GM23338 (cell line): ENCODE measurements around the gene FMN2.

Experiments used
- CTCF ChIP-seq, 2 experiments: fragments of 200-600 bp in 1 of 2; sonication (generic) in 1 of 2; conservative IDR thresholded peaks; 2 replicates each; pipeline versions ENCODE4 v1.5.1 to v1.6.1; 2016 to 2017; ENCODE audit warnings: antibody characterized with exemption in 2 of 2, low read depth in 2 of 2, mild to moderate bottlenecking in 2 of 2, moderate library complexity in 1 of 2
- EZH2 ChIP-seq: fragments of 200-600 bp; sonication (generic); IDR thresholded peaks from one replicate; pipeline ENCODE4 v1.8.0; 2017; ENCODE audit warnings: antibody characterized with exemption, mild to moderate bottlenecking, low read depth; ENCODE audit not compliant: unreplicated experiment
- EZH2phosphoT487 ChIP-seq: fragments of 200-600 bp; sonication (generic); IDR thresholded peaks from one replicate; pipeline ENCODE4 v1.8.1; 2018; ENCODE audit warnings: antibody characterized with exemption; ENCODE audit not compliant: unreplicated experiment
- JUNB ChIP-seq: IDR thresholded peaks from one replicate; pipeline ENCODE4 v1.6.1; 2016; ENCODE audit warnings: antibody characterized with exemption; ENCODE audit not compliant: unreplicated experiment
- POLR2AphosphoS5 ChIP-seq: IDR thresholded peaks from 2 replicates; pipeline ENCODE4 v1.6.1; 2016; ENCODE audit warnings: antibody characterized with exemption, low read depth
- STAT1 ChIP-seq: IDR thresholded peaks from one replicate; pipeline ENCODE4 v1.6.1; 2016; ENCODE audit warnings: antibody characterized with exemption; ENCODE audit not compliant: unreplicated experiment
- ZNF331 ChIP-seq: fragments of 250-450 bp; sonication (Bioruptor Pico); IDR thresholded peaks from 2 replicates; pipeline ENCODE4 v1.5.0; 2020; ENCODE audit warnings: low read depth, mild to moderate bottlenecking, moderate library complexity

DNA sequence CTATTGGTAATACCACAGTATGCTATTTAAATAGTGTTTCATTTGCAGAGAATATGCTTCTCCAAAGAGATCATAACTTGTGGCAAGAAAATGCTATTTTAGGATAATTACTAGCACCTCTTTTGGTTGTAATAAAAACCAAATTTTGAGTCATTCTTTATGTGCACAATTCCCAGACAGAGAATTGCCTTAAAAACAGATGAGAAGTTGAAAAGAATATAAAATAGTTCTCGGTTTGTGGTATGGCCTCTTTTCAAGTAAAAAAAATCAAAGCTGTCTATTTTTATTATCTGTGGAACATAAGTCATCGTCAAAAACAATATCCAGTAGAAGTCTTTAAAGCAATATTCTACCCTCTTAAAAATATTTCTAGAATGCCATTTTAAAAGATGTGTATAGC, 334.4 kb downstream of the FMN2 start:
- TF ChIP-seq CTCF (conservative IDR thresholded peaks at IDR 0.05; ENCODE audit: low read depth in 2 of 2) = no peak
- no peak for TF ChIP-seq EZH2phosphoT487
- TF ChIP-seq STAT1 = no peak
- no peak for TF ChIP-seq EZH2
- no peak for TF ChIP-seq POLR2AphosphoS5
- TF ChIP-seq ZNF331 = no peak
- no peak for TF ChIP-seq JUNB
